Esophagus muscularis mucosa (tissue), 4 donors: Measurements from ENCODE around the gene FUT8. TPM values are rescaled to one million over a fixed set of nuclear protein-coding genes. Genes with fewer than 3 reads are reported as not detected.

Experiments
- DNase-seq: peaks from one replicate; pipeline ENCODE4 v3.0.0-alpha.2; 2017; ENCODE audit errors: extremely low spot score
- H3K27ac ChIP-seq, 4 donors: fragments of 200-600 bp; sonication (generic); replicated peaks in 1 of 4; 1 replicate in 3 of 4; 2 replicates in 1 of 4; pipeline ENCODE4 v1.5.1; 2016 to 2019; ENCODE audit warnings: mild to moderate bottlenecking in 1 of 4
- H3K27me3 ChIP-seq, 4 donors: fragments of 200-600 bp; sonication (generic); one replicate each; pipeline versions ENCODE4 v1.5.1 to v1.6.0; 2016 to 2019
- H3K36me3 ChIP-seq, 4 donors: fragments of 200-600 bp; sonication (generic); one replicate each; pipeline ENCODE4 v1.5.1; 2016 to 2019
- H3K4me1 ChIP-seq, 4 donors: fragments of 200-600 bp; sonication (generic); one replicate each; pipeline ENCODE4 v1.5.1; 2016 to 2019
- H3K4me3 ChIP-seq, 4 donors: fragments of 200-600 bp; sonication (generic); 1 replicate in 2 of 4; 2 replicates in 2 of 4; pipeline ENCODE4 v1.5.1; 2016 to 2019; ENCODE audit warnings: mild to moderate bottlenecking in 4 of 4, moderate library complexity in 1 of 4
- H3K9me3 ChIP-seq, 4 donors: fragments of 200-600 bp; sonication (generic); 1 replicate in 3 of 4; 2 replicates in 1 of 4; pipeline ENCODE4 v1.5.1; 2016 to 2019
- CTCF ChIP-seq, 3 experiments: fragments of 200-600 bp in 2 of 3; fragments of 450-650 bp in 1 of 3; sonication (generic) in 2 of 3; IDR thresholded peaks; one replicate each; pipeline ENCODE4 v1.5.1; 2017 to 2019; ENCODE audit warnings: antibody characterized with exemption in 3 of 3, mild to moderate bottlenecking in 2 of 3, moderate library complexity in 1 of 3
- EP300 ChIP-seq: sonication (generic); formaldehyde crosslinking; IDR thresholded peaks from one replicate; pipeline ENCODE4 v1.6.1; 2017; ENCODE audit warnings: antibody characterized with exemption
- POLR2A ChIP-seq: fragments of 450-650 bp; IDR thresholded peaks from one replicate; pipeline ENCODE4 v1.6.1; 2017; ENCODE audit warnings: antibody characterized with exemption, moderate library complexity, mild to moderate bottlenecking, low read depth
- POLR2AphosphoS5 ChIP-seq, 2 donors: sonication (generic); formaldehyde crosslinking; IDR thresholded peaks; one replicate each; pipeline ENCODE4 v1.6.1; 2017; ENCODE audit warnings: antibody characterized with exemption in 2 of 2
- WGBS: methylation state at CpG from one replicate; pipeline ENCODE4 v1.1.5; 2018; 5-methylcytosine and 5-hydroxymethylcytosine counted together
- intact Hi-C: fragments of 100-400 bp; cut with DNase I; formaldehyde crosslinking; loops from one replicate; pipeline ENCODE4 v1.15.1; 2023
- total RNA-seq, 4 donors: library from RNA; depleted of rRNA; stranded (reverse); fragments of >200 nt; gene quantifications; one replicate each; pipeline versions ENCODE4 v1.1.0 to v1.2.1, GENCODE V29; 2016

Gene FUT8
- total RNA-seq, 4 donors from 2014 or later, result 12.8 to 22.2 (median 20.1) TPM

- TF ChIP-seq POLR2A, result no peak
- TF ChIP-seq CTCF (IDR thresholded peaks at IDR 0.05), result no peak
- no peak for TF ChIP-seq POLR2AphosphoS5 (IDR thresholded peaks at IDR 0.05)
- no peak for TF ChIP-seq EP300
Measured at GRCh38 chr14:65413739-65414045, 1.2 kb downstream of the FUT8 start.

GRCh38 chr14:65414961-65415589, 2.5 kb downstream of the FUT8 start:
- H3K9me3 ChIP-seq, result no peaks in the 10 kb centered on the region
- intact Hi-C loops, result loop anchor here (5.0 to 10.0 kb wide), 4 partner anchors 190 to 542 kb away; partner anchors contain the start of gene FNTB
- H3K4me1 ChIP-seq, result peaks cover 19% of the 10 kb centered on the region in 4 donors
- 84% methylated on average over 3 of the region's 3 CpGs for WGBS
- H3K27ac ChIP-seq, result no peak overlapping the region
- H3K27me3 ChIP-seq, result no peaks in the 10 kb centered on the region
- H3K4me3 ChIP-seq, result peak overlapping the region in 1 of 4 donors; percentile 5
- H3K36me3 ChIP-seq, result no peaks in the 10 kb centered on the region
- TF ChIP-seq POLR2AphosphoS5 (IDR thresholded peaks at IDR 0.05) (no peak), POLR2A (no peak), CTCF (IDR thresholded peaks at IDR 0.05) (peak; percentile 38 to 46 (median 40)), EP300 (no peak)
- no peak for DNase-seq

More at GRCh38 chr14:65413739-65414045, 1.2 kb downstream of the FUT8 start:
- intact Hi-C loops, result loop anchor here (5.0 to 10.0 kb wide), 3 partner anchors 189 to 426 kb away; partner anchors contain the start of gene FNTB
- peak overlapping the region; percentile 94 to 97 (median 96) for H3K27ac ChIP-seq
- peak overlapping the region; percentile 87 to 97 (median 92) for H3K4me3 ChIP-seq
- no peak for DNase-seq
- peaks cover 19% of the 10 kb centered on the region in 4 donors for H3K4me1 ChIP-seq
- H3K27me3 ChIP-seq, result no peaks in the 10 kb centered on the region
- 12% methylated on average over 6 of the region's 6 CpGs for WGBS
- H3K36me3 ChIP-seq, result no peaks in the 10 kb centered on the region
- no peaks in the 10 kb centered on the region for H3K9me3 ChIP-seq

GRCh38 chr14:65415613-65416012, 3.1 kb downstream of the FUT8 start:
- DNase-seq, result no peak
- H3K27me3 ChIP-seq, result no peaks in the 10 kb centered on the region
- no peaks in the 10 kb centered on the region for H3K9me3 ChIP-seq
- intact Hi-C loops, result loop anchor here (5.0 to 10.0 kb wide), 3 partner anchors 191 to 542 kb away; no protein-coding TSS in a partner anchor
- no peak overlapping the region for H3K27ac ChIP-seq
- no peak for TF ChIP-seq POLR2AphosphoS5 (IDR thresholded peaks at IDR 0.05)
- no peak for TF ChIP-seq EP300
- TF ChIP-seq CTCF (IDR thresholded peaks at IDR 0.05), result no peak
- TF ChIP-seq POLR2A, result no peak
- peaks cover 19% of the 10 kb centered on the region in 4 donors for H3K4me1 ChIP-seq
- no peaks in the 10 kb centered on the region for H3K36me3 ChIP-seq
- 84% methylated on average over 3 of the region's 3 CpGs for WGBS
- H3K4me3 ChIP-seq, result no peak overlapping the region

GRCh38 chr14:65419593-65420252, 7.2 kb downstream of the FUT8 start:
- intact Hi-C loops, result loop anchor here (5.0 to 10.0 kb wide), 3 partner anchors 195 to 538 kb away; no protein-coding TSS in a partner anchor
- H3K27ac ChIP-seq, result no peak overlapping the region
- TF ChIP-seq POLR2AphosphoS5 (IDR thresholded peaks at IDR 0.05), result no peak

GRCh38 chr14:65421201-65421981, 8.9 kb downstream of the FUT8 start:
- no peak for DNase-seq
- H3K27me3 ChIP-seq, result no peaks in the 10 kb centered on the region
- no peak overlapping the region for H3K4me3 ChIP-seq
- intact Hi-C loops, result no loop called here
- WGBS, result 77% methylated on average over 10 of the region's 10 CpGs
- TF ChIP-seq EP300 (no peak), POLR2AphosphoS5 (IDR thresholded peaks at IDR 0.05) (no peak), POLR2A (no peak), CTCF (IDR thresholded peaks at IDR 0.05) (no peak)
- H3K36me3 ChIP-seq, result no peaks in the 10 kb centered on the region
- H3K4me1 ChIP-seq, result no peaks in the 10 kb centered on the region
- H3K9me3 ChIP-seq, result no peaks in the 10 kb centered on the region
- no peak overlapping the region for H3K27ac ChIP-seq

More at GRCh38 chr14:65419593-65420252, 7.2 kb downstream of the FUT8 start:
- Histone ChIP-seq H3K27me3 (no peaks in the 10 kb centered on the region), H3K4me1 (no peaks in the 10 kb centered on the region), H3K36me3 (no peaks in the 10 kb centered on the region), H3K4me3 (no peak overlapping the region), H3K9me3 (no peaks in the 10 kb centered on the region)
- 86% methylated on average over 5 of the region's 5 CpGs for WGBS
- DNase-seq, result no peak
